T-helper 2 cell treated with Interferon-gamma antibody and Interleukin-4, amounts not matched to agents 5 μg/mL and 100 μg/mL, for 36 hours (primary cell): ENCODE data around the gene CXorf66.
"Not testable (repeated sequence)": the region's sequence is repeated elsewhere in the genome, so short reads cannot be mapped to it uniquely, and the experiment has no call there.

Experiments
- DNase-seq: peaks from one replicate; pipeline ENCODE4 v3.0.0; 2021; ENCODE audit warnings: low spot score
- H3K27ac Mint-ChIP-seq: one replicate; pipeline ENCODE4 v1.8.0; 2021; ENCODE audit warnings: mild to moderate bottlenecking, mixed read lengths
- H3K27me3 Mint-ChIP-seq: one replicate; pipeline ENCODE4 v1.8.0; 2021; ENCODE audit warnings: low read depth, mixed read lengths
- H3K36me3 Mint-ChIP-seq: one replicate; pipeline ENCODE4 v1.8.0; 2021; ENCODE audit warnings: low read depth, mixed read lengths
- H3K4me1 Mint-ChIP-seq: one replicate; pipeline ENCODE4 v1.8.0; 2021; ENCODE audit warnings: low read depth, mixed read lengths
- H3K4me3 Mint-ChIP-seq: one replicate; pipeline ENCODE4 v1.8.0; 2022; ENCODE audit warnings: mild to moderate bottlenecking, moderate library complexity, mixed read lengths
- H3K9me3 Mint-ChIP-seq: one replicate; pipeline ENCODE4 v1.8.0; 2021; ENCODE audit warnings: mixed read lengths

Gene CXorf66

GRCh38 chrX:139965421-139965820, at the start of gene CXorf66:
Gene CXorf66, minus strand, starts transcription at chrX:139965521. Its CDS starts 25 bp downstream, at chrX:139965496.
- H3K27ac Mint-ChIP-seq = no peak within 1 kb of the TSS
- H3K9me3 Mint-ChIP-seq = no peaks in the 10 kb centered on the region
- DNase-seq = no peak
- peaks cover 7% of the 10 kb centered on the region for H3K27me3 Mint-ChIP-seq
- no peak within 1 kb of the TSS for H3K4me3 Mint-ChIP-seq
- no peaks in the 10 kb centered on the region for H3K36me3 Mint-ChIP-seq
- no peaks in the 10 kb centered on the region for H3K4me1 Mint-ChIP-seq

DNA sequence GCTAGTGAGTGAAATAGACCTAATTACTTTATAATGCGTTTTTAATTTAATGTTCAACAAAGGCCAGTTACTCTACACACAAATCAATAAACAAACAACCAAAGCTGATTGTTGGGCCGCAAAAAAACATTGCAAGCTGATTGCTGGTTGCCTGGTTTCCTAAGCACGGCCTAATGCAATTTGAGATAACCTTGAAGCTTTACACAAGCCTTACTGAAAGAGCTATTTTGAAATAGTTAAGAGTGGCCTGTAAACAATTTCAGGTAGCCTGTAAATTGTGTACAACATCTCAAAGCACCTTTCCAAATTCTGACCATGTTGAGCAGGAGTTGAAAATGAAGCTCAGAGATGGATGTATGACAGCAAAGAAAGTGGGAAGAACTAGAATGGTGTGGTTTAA, 17.5 kb upstream of the CXorf66 start:
- Mint-ChIP-seq H3K9me3 (no peaks in the 10 kb centered on the region), H3K4me1 (no peaks in the 10 kb centered on the region), H3K4me3 (no peak overlapping the region), H3K27ac (no peak overlapping the region), H3K36me3 (no peaks in the 10 kb centered on the region), H3K27me3 (no peaks in the 10 kb centered on the region)
- DNase-seq = no peak

DNA sequence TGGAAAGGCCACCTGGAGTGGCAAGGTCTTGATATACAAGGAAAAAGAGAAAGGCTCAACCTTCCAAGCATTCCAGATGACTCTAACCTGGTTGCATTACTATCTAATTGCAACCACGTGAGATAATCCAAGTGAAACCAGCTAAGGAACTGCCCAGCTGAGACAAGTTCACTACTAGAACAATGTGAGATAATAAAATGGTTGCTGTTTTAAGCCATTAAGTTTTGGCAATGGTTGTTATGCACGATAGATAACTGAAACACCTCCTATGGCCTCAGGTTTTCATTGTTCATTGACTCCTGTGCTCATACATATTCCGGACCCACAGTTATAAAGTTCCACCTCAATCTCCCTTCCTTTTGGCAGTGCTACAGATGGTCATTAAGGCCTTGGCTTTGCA, 9.2 kb upstream of the CXorf66 start:
- Mint-ChIP-seq H3K27me3 (peaks cover 15% of the 10 kb centered on the region), H3K36me3 (no peaks in the 10 kb centered on the region), H3K9me3 (no peaks in the 10 kb centered on the region), H3K4me3 (no peak overlapping the region), H3K27ac (no peak overlapping the region), H3K4me1 (no peaks in the 10 kb centered on the region)
- no peak for DNase-seq

DNA sequence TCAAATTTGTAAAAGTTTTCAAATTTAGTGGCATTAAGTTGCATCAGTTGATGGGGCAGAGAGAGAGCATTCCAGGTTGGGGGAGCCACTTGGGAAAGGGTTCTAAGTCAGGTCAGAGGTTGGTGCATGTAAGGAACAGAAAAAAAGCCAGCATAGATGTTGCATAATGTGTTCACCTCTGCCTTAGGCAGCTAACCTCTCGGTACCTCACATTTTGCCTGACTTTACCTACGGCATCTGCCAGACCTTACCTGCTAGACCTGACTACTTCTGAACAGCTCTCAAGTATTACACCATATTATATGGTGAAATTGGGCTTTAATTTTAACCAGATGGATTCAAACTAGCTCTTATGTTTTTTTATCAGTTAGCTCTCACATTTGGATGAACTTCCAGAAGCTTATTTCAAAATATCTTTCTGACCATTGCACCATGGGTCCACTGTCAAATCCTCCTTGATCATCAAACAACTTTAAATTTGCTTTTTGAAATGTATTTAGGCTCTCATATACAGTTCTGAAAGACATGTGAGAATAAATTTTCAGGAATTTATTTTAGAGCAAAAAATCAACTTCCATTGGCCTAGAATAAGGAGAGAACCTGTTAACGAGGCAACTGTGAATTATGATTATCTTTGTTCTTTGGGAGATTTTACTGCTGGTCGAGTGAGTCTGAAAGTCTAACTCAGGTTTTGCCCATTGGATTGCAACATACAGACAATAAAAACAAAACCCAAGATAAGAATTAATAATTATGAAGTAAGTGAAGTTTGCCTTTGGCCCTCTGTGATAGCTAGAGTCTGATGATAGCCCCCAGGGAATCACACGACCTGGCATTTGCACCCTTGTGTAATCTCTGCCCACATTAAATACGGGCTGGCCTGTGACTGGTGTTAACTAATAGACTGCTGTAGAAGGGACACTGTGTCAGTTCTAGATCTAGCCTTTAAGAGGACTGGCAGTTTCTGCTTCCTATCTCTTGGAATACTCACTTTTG, 7.6 kb upstream of the CXorf66 start:
- Mint-ChIP-seq H3K27ac (no peak overlapping the region), H3K36me3 (no peaks in the 10 kb centered on the region), H3K4me3 (no peak overlapping the region), H3K4me1 (no peaks in the 10 kb centered on the region), H3K27me3 (peaks cover 15% of the 10 kb centered on the region), H3K9me3 (no peaks in the 10 kb centered on the region)
- no peak for DNase-seq

- Mint-ChIP-seq H3K36me3 (no peaks in the 10 kb centered on the region), H3K4me3 (no peak overlapping the region), H3K27me3 (peaks cover 15% of the 10 kb centered on the region), H3K27ac (no peak overlapping the region), H3K4me1 (no peaks in the 10 kb centered on the region), H3K9me3 (no peaks in the 10 kb centered on the region)
- DNase-seq = no peak
These were observed 6.8 kb upstream of the CXorf66 start for GRCh38 chrX:139972113-139972512.

GRCh38 chrX:139971394-139971749, 6.1 kb upstream of the CXorf66 start:
- H3K27me3 Mint-ChIP-seq = peaks cover 15% of the 10 kb centered on the region

GRCh38 chrX:139969286-139969685, 4.0 kb upstream of the CXorf66 start:
- H3K36me3 Mint-ChIP-seq = no peaks in the 10 kb centered on the region

More at GRCh38 chrX:139971394-139971749, 6.1 kb upstream of the CXorf66 start:
- Mint-ChIP-seq H3K36me3 (no peaks in the 10 kb centered on the region), H3K4me3 (no peak overlapping the region), H3K4me1 (no peaks in the 10 kb centered on the region), H3K9me3 (no peaks in the 10 kb centered on the region), H3K27ac (no peak overlapping the region)
- no peak for DNase-seq

DNA sequence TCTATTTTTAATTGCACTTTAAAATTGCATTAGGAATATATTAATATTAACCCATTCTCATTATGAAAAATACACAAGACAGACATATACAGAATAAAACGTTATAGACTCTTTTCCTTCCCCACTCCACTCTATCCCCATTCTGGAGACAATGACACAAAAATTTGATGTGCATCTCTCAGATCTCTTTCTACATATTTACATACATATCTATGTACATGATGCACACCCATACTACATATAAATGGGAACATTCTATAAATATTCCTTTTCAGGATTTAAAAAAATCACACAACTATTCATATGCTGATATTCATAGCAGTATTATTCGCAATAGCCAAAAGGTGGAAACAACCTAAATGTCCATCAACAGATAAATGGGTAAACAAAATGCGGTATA, 2.4 kb upstream of the CXorf66 start:
- DNase-seq = no peak
- H3K36me3 Mint-ChIP-seq = no peaks in the 10 kb centered on the region
- no peaks in the 10 kb centered on the region for H3K9me3 Mint-ChIP-seq
- no peak overlapping the region for H3K4me3 Mint-ChIP-seq
- no peak overlapping the region for H3K27ac Mint-ChIP-seq
- H3K27me3 Mint-ChIP-seq = peaks cover 17% of the 10 kb centered on the region
- no peaks in the 10 kb centered on the region for H3K4me1 Mint-ChIP-seq

More at GRCh38 chrX:139969286-139969685, 4.0 kb upstream of the CXorf66 start:
- Mint-ChIP-seq H3K4me3 (no peak overlapping the region), H3K27me3 (peaks cover 15% of the 10 kb centered on the region), H3K9me3 (no peaks in the 10 kb centered on the region), H3K27ac (no peak overlapping the region), H3K4me1 (no peaks in the 10 kb centered on the region)
- DNase-seq = no peak

- Mint-ChIP-seq H3K36me3 (no peaks in the 10 kb centered on the region), H3K4me3 (no peak overlapping the region), H3K27ac (no peak overlapping the region), H3K4me1 (no peaks in the 10 kb centered on the region), H3K9me3 (no peaks in the 10 kb centered on the region), H3K27me3 (peaks cover 15% of the 10 kb centered on the region)
- no peak for DNase-seq
These were observed 2.0 kb upstream of the CXorf66 start for GRCh38 chrX:139967300-139967699.

GRCh38 chrX:139966159-139966558, 838 bp upstream of the CXorf66 start:
- not testable (repeated sequence) for H3K9me3 Mint-ChIP-seq, H3K36me3 Mint-ChIP-seq, H3K4me3 Mint-ChIP-seq, DNase-seq, H3K4me1 Mint-ChIP-seq, H3K27ac Mint-ChIP-seq
- H3K27me3 Mint-ChIP-seq = peaks cover 13% of the 10 kb centered on the region

DNA sequence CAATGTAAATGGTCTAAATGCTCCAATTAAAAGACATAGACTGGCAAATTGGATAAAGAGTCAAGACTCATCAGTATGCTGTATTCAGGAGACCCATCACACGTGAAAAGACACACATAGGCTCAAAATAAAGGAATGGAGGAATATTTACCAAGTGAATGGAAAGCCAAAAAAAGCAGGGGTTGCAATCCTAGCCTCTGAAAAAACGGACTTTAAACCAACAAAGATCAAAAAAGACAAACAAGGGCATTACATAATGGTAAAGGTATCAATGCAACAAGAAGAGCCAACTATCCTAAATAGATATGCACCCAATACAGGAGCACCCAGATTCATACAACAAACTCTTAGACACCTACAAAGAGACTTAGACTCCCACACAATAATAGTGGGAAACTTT, 4.2 kb downstream of the CXorf66 start:
- not testable (repeated sequence) for H3K9me3 Mint-ChIP-seq, H3K27me3 Mint-ChIP-seq, H3K27ac Mint-ChIP-seq, H3K4me3 Mint-ChIP-seq, H3K36me3 Mint-ChIP-seq, DNase-seq, H3K4me1 Mint-ChIP-seq

GRCh38 chrX:139949703-139950102, 15.6 kb downstream of the CXorf66 start:
- Mint-ChIP-seq H3K27me3 (peaks cover 2% of the 10 kb centered on the region), H3K9me3 (no peaks in the 10 kb centered on the region), H3K4me1 (no peaks in the 10 kb centered on the region), H3K27ac (no peak overlapping the region), H3K4me3 (no peak overlapping the region), H3K36me3 (no peaks in the 10 kb centered on the region)
- no peak for DNase-seq

DNA sequence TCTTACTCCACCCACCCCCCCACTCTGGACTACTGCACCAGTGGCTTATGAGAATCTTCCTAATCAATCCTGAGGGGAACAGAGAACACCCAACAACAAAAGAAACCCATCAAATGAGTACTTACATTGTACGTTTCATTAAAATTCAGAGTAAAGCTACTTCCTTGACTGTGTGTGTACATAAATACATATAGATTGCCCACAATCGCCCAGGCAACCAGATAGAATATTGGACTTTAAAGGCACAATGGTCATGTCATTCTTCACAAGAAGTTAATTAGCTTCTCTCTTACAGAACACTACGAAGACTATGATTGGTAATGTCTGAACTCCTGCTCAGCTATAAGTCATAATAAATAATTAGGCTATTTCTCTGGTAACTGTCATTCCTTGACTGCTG, 20.2 kb downstream of the CXorf66 start:
- Mint-ChIP-seq H3K4me1 (no peaks in the 10 kb centered on the region), H3K36me3 (no peaks in the 10 kb centered on the region), H3K27ac (no peak overlapping the region), H3K4me3 (no peak overlapping the region), H3K9me3 (no peaks in the 10 kb centered on the region), H3K27me3 (peaks cover 2% of the 10 kb centered on the region)
- DNase-seq = no peak

- Mint-ChIP-seq H3K27me3 (peaks cover 4% of the 10 kb centered on the region), H3K27ac (no peak overlapping the region), H3K4me3 (no peak overlapping the region), H3K4me1 (peaks cover 4% of the 10 kb centered on the region), H3K9me3 (no peaks in the 10 kb centered on the region), H3K36me3 (no peaks in the 10 kb centered on the region)
- DNase-seq = no peak
These were observed 29.1 kb downstream of the CXorf66 start for GRCh38 chrX:139936259-139936658.

DNA sequence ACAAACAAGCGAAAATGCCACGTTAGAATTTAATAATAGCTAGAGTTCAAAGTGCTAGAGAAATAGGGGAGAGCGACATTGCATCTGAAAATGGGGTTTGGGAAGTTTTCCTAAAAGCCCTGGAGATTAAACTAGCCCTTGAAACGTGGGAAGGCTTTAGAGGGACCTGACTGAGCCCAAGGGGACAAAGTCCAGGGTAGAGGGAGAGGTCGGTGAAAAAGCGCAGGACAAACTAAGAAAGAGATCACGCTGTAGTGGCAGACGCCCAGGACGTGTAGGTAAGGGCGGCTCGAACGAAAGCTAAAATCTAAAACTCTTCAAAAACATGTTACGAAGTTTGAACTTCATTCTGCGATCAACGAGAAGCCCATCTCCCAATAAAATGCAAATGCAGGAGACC, 31.4 kb downstream of the CXorf66 start:
- DNase-seq = no peak
- Mint-ChIP-seq H3K4me3 (peak overlapping the region; percentile 87), H3K27ac (peak overlapping the region; percentile 99), H3K4me1 (peaks cover 13% of the 10 kb centered on the region), H3K27me3 (no peaks in the 10 kb centered on the region), H3K9me3 (no peaks in the 10 kb centered on the region), H3K36me3 (no peaks in the 10 kb centered on the region)
